ENCODE data around the gene MRPS31.
"Not testable (repeated sequence)": the region's sequence is repeated elsewhere in the genome, so short reads cannot be mapped to it uniquely, and the experiment has no call there.

DNA sequence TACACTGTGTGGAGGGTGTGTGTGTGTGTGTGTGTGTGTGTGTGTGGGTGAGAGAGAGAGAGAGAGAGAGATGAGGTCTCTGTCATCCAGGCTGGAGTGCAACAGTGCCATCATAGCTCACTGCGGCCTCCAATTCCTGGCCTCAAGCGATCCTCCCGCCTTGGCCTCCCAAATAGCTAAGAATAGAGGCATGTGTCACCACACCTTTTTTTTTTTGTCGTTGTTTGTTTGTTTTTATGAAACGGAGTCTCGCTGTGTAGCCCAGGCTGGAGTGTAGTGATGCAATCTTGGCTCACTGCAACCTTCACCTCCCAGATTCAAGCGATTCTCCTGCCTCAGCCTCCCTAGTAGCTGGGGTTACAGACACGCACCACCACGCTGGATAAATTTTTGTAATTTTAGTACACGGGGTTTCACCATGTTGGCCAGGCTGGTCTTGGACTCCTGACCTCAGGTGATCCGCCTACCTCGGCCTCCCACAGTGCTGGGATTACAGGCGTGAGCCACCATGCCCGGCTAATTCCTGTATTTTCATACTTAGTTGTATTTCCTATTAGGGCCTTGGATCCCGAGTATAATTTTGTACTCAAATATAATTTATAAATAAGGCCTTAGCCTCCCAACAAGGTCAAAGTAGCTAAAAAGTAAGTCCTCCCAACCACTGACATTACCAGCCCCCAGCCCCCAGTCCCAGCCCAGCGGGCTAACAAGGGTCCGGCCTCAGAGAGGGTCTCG lies 17.7 kb upstream of the MRPS31 start:
- not testable (repeated sequence) for TF ChIP-seq ZFX (IDR thresholded peaks at IDR 0.05)
- TF ChIP-seq, protein P1, sequence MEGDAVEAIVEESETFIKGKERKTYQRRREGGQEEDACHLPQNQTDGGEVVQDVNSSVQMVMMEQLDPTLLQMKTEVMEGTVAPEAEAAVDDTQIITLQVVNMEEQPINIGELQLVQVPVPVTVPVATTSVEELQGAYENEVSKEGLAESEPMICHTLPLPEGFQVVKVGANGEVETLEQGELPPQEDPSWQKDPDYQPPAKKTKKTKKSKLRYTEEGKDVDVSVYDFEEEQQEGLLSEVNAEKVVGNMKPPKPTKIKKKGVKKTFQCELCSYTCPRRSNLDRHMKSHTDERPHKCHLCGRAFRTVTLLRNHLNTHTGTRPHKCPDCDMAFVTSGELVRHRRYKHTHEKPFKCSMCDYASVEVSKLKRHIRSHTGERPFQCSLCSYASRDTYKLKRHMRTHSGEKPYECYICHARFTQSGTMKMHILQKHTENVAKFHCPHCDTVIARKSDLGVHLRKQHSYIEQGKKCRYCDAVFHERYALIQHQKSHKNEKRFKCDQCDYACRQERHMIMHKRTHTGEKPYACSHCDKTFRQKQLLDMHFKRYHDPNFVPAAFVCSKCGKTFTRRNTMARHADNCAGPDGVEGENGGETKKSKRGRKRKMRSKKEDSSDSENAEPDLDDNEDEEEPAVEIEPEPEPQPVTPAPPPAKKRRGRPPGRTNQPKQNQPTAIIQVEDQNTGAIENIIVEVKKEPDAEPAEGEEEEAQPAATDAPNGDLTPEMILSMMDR (conservative IDR thresholded peaks at IDR 0.05): not testable (repeated sequence)

Measured in C4-2B (cell line).